A673 (cell line): Measurements from ENCODE around the gene TERT.

ENCODE experiments used
- EZH2 ChIP-seq: fragments of 200-600 bp; sonication (generic); IDR thresholded peaks from 2 replicates; pipeline ENCODE4 v1.6.1; 2017; ENCODE audit warnings: borderline replicate concordance, low read depth, mild to moderate bottlenecking, mixed read lengths, antibody characterized with exemption, low read length; ENCODE audit not compliant: poor library complexity, severe bottlenecking
- TF ChIP-seq, protein P1 (sequence below): fragments of 300-800, 200-600 bp; sonication (generic); conservative IDR thresholded peaks from 2 replicates; pipeline ENCODE4 v1.5.1; 2017; ENCODE audit warnings: low read depth, mild to moderate bottlenecking, antibody characterized with exemption, low read length, moderate library complexity, mixed read lengths

DNA sequence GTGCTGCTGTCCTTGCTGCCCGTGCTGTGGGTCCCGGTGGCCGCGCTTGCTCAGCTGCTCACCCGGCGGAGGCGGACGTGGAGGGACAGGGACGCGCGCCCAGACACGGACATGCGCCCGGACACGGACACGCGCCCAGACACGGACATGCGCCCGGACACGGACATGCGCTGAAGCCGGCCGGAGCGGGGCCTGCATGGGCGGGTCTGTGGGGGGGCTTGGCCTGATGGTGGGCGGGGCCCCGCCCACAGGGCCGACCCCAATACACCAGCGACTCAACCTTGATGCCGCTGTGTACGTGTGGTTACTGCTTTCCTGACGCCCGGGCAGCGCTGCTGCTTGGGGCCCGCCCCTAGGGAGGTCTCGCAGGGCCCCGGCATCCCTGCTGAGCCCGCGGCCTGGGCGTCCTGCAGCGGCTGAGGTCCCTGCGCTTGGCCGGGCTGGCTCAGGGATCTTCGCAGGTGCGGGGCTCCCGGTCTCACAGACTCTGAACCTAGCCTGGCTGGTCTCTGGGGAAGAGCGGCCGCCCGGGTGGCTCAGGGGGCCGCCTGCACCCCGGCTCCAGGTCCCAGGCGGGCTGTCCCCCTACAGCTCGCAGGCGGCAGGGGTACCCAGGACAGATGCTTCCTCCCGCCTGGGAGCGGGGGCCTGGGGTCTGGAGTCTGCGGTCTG is 48.8 kb downstream of the TERT start:
- TF ChIP-seq, protein P1, sequence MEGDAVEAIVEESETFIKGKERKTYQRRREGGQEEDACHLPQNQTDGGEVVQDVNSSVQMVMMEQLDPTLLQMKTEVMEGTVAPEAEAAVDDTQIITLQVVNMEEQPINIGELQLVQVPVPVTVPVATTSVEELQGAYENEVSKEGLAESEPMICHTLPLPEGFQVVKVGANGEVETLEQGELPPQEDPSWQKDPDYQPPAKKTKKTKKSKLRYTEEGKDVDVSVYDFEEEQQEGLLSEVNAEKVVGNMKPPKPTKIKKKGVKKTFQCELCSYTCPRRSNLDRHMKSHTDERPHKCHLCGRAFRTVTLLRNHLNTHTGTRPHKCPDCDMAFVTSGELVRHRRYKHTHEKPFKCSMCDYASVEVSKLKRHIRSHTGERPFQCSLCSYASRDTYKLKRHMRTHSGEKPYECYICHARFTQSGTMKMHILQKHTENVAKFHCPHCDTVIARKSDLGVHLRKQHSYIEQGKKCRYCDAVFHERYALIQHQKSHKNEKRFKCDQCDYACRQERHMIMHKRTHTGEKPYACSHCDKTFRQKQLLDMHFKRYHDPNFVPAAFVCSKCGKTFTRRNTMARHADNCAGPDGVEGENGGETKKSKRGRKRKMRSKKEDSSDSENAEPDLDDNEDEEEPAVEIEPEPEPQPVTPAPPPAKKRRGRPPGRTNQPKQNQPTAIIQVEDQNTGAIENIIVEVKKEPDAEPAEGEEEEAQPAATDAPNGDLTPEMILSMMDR: no peak
- no peak for TF ChIP-seq EZH2
